Activated naive CD4-positive, alpha-beta T cell treated with anti-CD3 and anti-CD28 coated beads, Interleukin-2, amount 50 U/mL, for 16 hours (primary cell): ENCODE results near the gene CDC42.

Experiments used
- DNase-seq: peaks from one replicate; pipeline ENCODE4 v3.0.0-alpha.2; 2020

Gene CDC42

DNA sequence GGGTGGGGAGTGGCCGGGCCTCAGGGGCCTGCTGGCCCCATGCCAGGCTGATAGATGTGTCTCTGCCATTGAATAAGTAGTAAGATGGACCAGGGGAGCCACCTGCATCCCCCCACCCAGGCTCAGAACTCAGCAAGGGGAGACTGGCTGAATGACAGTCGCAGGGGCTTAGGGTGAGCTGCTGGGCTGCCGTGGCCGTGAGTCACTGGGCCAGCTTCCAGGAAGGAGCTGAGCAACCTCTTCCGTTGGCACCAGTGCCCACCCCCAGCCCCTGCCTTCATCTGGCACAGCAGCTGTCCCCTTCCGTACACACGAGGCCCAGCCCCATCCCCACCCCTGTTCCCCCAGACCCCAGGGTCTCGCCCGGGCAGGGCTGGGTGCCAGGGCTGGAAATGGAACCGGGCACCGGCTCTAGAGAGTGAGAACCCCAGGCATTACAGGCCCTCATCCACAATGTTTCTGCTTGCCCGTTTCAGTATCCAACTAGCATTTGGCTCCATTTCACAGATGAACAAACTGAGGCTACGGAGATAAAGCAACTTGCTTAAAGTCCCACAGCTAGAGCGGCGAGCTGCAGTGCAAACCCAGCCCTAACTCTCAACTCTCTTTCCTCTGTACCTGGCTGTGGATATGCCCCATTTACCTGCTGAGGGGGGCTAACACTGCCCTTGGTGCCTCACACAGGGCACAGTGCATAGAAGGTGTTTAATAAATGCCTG lies 80.2 kb downstream of the CDC42 start:
- no peak for DNase-seq

DNA sequence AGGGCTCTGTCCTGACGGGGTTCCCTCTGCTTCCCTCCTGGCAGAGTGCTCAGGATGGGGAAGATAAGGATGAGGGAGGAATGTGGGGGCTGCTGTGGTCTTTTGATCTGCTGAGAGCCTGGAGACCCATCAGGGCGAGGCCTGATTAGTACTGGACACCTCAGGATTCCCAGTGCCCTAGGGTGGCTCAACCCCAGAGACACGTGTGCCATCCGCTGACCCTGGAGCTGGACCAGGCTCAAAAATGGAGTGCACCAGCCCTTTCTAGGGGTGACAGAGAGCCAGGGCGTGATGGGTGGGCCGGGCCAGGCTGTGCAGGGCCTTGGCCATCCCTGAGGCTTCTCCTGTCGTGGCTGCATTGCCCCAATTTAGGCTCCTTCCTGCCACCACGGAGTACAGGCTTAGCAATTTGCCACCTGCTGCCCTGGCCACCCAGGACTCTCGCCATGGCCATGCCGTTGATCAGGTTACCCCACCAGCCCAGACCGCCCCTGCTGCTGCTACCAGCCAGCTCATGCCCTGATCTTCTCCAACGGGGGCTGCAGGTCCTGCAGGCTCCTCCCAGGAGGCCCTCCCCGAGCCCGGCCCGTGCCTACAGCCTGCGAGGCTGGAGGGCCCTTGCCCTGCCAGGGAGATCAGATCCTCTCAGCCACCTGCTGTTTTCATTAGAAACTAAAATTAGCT lies 80.9 kb downstream of the CDC42 start:
- DNase-seq = no peak

- DNase-seq = no peak
Observed at GRCh38 chr1:22133931-22134324, 81.4 kb downstream of the CDC42 start.

- no peak for DNase-seq
Observed at GRCh38 chr1:22137004-22137720, 84.7 kb downstream of the CDC42 start.

- DNase-seq = no peak
Observed at GRCh38 chr1:22139066-22139594, 86.6 kb downstream of the CDC42 start.

DNA sequence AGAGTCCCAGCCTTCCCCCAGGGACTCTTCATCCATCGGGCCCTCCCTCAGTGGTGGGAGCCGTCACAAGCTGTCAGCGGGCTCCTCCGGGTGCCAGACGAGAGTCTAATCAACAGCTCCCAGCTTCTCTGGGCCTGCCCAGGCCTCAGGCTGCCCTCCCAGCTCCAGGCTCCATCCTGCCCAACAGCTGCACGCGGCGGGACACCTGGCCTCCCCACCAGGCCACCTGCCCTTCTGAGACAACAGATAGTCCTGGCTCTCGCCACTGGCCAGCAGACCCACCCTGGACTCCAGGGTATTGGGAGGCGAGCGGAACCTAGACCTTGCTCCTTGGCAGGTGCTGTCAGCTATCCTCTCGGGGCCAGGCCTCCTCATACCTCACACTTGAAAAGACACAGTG lies 87.3 kb downstream of the CDC42 start:
- no peak for DNase-seq
